Body of pancreas (tissue), 4 donors: ENCODE data around the gene PRR36.

Experiments used
- POLR2A ChIP-seq, 3 donors: fragments of 450-650 bp; IDR thresholded peaks; one replicate each; pipeline ENCODE4 v1.6.1; 2016; ENCODE audit warnings: antibody characterized with exemption in 3 of 3, mild to moderate bottlenecking in 2 of 3
- TF ChIP-seq, protein P1 (sequence below), 7 experiments: fragments of 450-650 bp in 4 of 7; fragments of 200-600 bp in 3 of 7; sonication (generic) in 3 of 7; IDR thresholded peaks; one replicate each; pipeline ENCODE4 v1.5.1; 2016 to 2019; ENCODE audit warnings: antibody characterized with exemption in 7 of 7

DNA sequence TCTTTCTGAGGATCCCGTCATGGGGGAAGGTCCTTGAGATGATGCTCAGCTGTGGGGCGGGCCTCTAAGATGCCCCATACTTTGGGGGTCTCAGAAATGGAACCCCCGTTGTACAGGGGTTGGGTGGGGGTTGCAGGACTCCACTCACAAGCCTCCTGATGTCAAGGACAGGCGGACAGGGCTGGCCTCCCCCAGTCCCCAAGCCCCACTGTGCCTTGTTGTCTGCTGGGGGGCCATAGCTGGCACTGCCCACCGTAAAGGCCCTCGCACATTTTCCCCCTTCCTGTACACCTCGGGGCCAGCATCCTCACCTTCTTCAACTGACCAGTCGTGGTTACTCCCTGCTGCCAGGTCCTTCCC, 48.6 kb upstream of the PRR36 start:
- TF ChIP-seq, protein P1, sequence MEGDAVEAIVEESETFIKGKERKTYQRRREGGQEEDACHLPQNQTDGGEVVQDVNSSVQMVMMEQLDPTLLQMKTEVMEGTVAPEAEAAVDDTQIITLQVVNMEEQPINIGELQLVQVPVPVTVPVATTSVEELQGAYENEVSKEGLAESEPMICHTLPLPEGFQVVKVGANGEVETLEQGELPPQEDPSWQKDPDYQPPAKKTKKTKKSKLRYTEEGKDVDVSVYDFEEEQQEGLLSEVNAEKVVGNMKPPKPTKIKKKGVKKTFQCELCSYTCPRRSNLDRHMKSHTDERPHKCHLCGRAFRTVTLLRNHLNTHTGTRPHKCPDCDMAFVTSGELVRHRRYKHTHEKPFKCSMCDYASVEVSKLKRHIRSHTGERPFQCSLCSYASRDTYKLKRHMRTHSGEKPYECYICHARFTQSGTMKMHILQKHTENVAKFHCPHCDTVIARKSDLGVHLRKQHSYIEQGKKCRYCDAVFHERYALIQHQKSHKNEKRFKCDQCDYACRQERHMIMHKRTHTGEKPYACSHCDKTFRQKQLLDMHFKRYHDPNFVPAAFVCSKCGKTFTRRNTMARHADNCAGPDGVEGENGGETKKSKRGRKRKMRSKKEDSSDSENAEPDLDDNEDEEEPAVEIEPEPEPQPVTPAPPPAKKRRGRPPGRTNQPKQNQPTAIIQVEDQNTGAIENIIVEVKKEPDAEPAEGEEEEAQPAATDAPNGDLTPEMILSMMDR (IDR thresholded peaks at IDR 0.05): no peak
- no peak for TF ChIP-seq POLR2A (IDR thresholded peaks at IDR 0.05)
